Measurements from ENCODE around the gene PPP1R3G.

DNA sequence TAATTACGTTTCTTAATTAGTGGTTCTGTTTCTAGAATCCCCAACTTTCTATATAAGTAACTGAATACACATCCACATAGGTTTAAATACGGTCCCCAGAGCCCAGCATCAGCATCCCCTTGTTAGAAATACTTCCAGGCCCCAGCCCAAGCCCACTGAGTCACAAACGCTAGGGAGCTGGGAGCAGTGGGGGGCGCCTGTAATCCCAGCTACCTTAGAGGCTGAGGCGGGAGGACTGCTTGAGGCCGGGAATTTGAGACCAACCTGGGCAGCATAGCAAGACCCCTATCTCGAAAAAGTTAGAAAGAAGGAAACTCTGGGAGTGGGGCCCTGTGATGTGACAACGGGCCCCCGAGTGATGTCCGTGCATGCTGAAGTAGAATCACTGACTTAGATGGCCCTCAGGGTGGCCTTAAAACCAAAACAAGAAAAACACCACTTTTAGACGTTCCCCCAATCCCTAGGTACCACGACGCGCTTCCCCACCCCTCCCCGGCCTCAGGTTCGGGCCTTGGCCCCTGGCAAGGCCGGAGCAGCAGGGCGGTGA is 1.3 kb upstream of the PPP1R3G start:
- TF ChIP-seq, protein P1, sequence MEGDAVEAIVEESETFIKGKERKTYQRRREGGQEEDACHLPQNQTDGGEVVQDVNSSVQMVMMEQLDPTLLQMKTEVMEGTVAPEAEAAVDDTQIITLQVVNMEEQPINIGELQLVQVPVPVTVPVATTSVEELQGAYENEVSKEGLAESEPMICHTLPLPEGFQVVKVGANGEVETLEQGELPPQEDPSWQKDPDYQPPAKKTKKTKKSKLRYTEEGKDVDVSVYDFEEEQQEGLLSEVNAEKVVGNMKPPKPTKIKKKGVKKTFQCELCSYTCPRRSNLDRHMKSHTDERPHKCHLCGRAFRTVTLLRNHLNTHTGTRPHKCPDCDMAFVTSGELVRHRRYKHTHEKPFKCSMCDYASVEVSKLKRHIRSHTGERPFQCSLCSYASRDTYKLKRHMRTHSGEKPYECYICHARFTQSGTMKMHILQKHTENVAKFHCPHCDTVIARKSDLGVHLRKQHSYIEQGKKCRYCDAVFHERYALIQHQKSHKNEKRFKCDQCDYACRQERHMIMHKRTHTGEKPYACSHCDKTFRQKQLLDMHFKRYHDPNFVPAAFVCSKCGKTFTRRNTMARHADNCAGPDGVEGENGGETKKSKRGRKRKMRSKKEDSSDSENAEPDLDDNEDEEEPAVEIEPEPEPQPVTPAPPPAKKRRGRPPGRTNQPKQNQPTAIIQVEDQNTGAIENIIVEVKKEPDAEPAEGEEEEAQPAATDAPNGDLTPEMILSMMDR (IDR thresholded peaks at IDR 0.05) = no peak
- no peak for TF ChIP-seq POLR2A (IDR thresholded peaks at IDR 0.05)

Data from body of pancreas (tissue), 4 donors.